CD4-positive, alpha-beta T cell (primary cell): Measurements from ENCODE around the gene SHKBP1. TPM values are rescaled to one million over a fixed set of nuclear protein-coding genes. Genes with fewer than 3 reads are reported as not detected.

Source experiments
- ATAC-seq: fragments of 200-7000 bp; cut with Tn5 transposase; one replicate; pipeline ENCODE4 v1.10.0; 2022; ENCODE audit warnings: mild to moderate bottlenecking; ENCODE audit not compliant: poor library complexity
- CTCF ChIA-PET: fragments of 350-600 bp; sonication (Branson Sonifier 250); formaldehyde crosslinking; loops from one replicate; lab custom pipeline; 2021; ENCODE audit warnings: antibody characterized with exemption, inconsistent platforms; lab: Charles Lee
- POLR2A ChIA-PET: fragments of 350-600 bp; sonication (Branson Sonifier 250); formaldehyde crosslinking; loops from one replicate; lab custom pipeline; 2021; ENCODE audit warnings: antibody characterized with exemption, inconsistent platforms; lab: Charles Lee
- DNase-seq, 14 experiments: peaks; one replicate each; pipeline ENCODE4 v3.0.0-alpha.2; 2013 to 2020; ENCODE audit warnings: mixed read lengths in 2 of 14
- H3K27ac ChIP-seq, 2 donors: one replicate each; pipeline versions ENCODE4 v1.5.1 to v1.7.0; 2013; ENCODE audit warnings: low read length in 2 of 2, low read depth in 1 of 2, mild to moderate bottlenecking in 1 of 2
- H3K27me3 ChIP-seq, 2 experiments: 1 replicate in 1 of 2; 2 replicates in 1 of 2; pipeline versions ENCODE4 v1.6.1 to v1.7.0; 2013; ENCODE audit warnings: low read length in 2 of 2, control low read depth in 1 of 2, mild to moderate bottlenecking in 1 of 2, moderate library complexity in 1 of 2; ENCODE audit not compliant: insufficient read depth in 2 of 2, control insufficient read depth in 1 of 2
- H3K36me3 ChIP-seq: one replicate; pipeline ENCODE4 v1.6.1; 2013; ENCODE audit warnings: low read length, control low read depth; ENCODE audit not compliant: insufficient read depth
- H3K4me1 ChIP-seq: one replicate; pipeline ENCODE4 v1.6.1; 2013; ENCODE audit warnings: low read length, control low read depth; ENCODE audit not compliant: insufficient read depth
- H3K4me3 ChIP-seq: one replicate; pipeline ENCODE4 v1.5.1; 2013; ENCODE audit warnings: mild to moderate bottlenecking, low read length, moderate library complexity
- H3K9me3 ChIP-seq, 2 experiments: 1 replicate in 1 of 2; 2 replicates in 1 of 2; pipeline versions ENCODE4 v1.6.1 to v1.7.0; 2013; ENCODE audit warnings: low read length in 2 of 2, mild to moderate bottlenecking in 2 of 2, control low read depth in 1 of 2, moderate library complexity in 1 of 2; ENCODE audit not compliant: control insufficient read depth in 1 of 2, insufficient read depth in 1 of 2
- H3K27ac Mint-ChIP-seq: one replicate; pipeline ENCODE4 v1.8.0; 2020; ENCODE audit warnings: mixed read lengths
- H3K27me3 Mint-ChIP-seq: one replicate; pipeline ENCODE4 v1.8.0; 2021; ENCODE audit warnings: mixed read lengths
- H3K36me3 Mint-ChIP-seq: one replicate; pipeline ENCODE4 v1.8.0; 2021; ENCODE audit warnings: low read depth, mixed read lengths
- H3K4me1 Mint-ChIP-seq: one replicate; pipeline ENCODE4 v1.8.0; 2021; ENCODE audit warnings: low read depth, mixed read lengths
- H3K4me3 Mint-ChIP-seq: one replicate; pipeline ENCODE4 v1.8.0; 2020; ENCODE audit warnings: mild to moderate bottlenecking, mixed read lengths
- H3K9me3 Mint-ChIP-seq: one replicate; pipeline ENCODE4 v1.8.0; 2020; ENCODE audit warnings: mixed read lengths
- CTCF ChIP-seq: fragments of 200-600 bp; IDR thresholded peaks from one replicate; pipeline ENCODE4 v1.8.0; 2022; ENCODE audit warnings: antibody characterized with exemption, mild to moderate bottlenecking
- intact Hi-C, 2 experiments: fragments of 100-400 bp; cut with DNase I in 1 of 2; cut with micrococcal nuclease in 1 of 2; formaldehyde crosslinking; loops; one replicate each; pipeline versions ENCODE4 v1.15.1 to v1.9.0; 2023 to 2025; cut with DNase I, micrococcal nuclease
- total RNA-seq, 174 experiments: library from RNA in 2 of 174; stranded (reverse) in 2 of 174; gene quantifications; one replicate each; pipeline ENCODE4 v1.2.3 and lab custom pipeline; 2021 to 2026

SHKBP1 gene
- total RNA-seq, 2 experiments from 2014 or later: 82.5 to 92.9 TPM

- ChIA-PET POLR2A (interaction anchor here (0.7 to 4.0 kb wide), 16 partner anchors 8 to 1168 kb away, joined by 3 to 51 read pairs (median 4); partner anchors contain the start of genes ACTMAP, BLVRB, RPS16 and SERTAD1), CTCF (interaction anchor here (0.9 to 3.9 kb wide), 8 partner anchors 9 to 139 kb away, joined by 3 to 37 read pairs (median 4); no protein-coding TSS in a partner anchor)
- H3K4me1 ChIP-seq: peaks cover 93% of the 10 kb centered on the region
- TF ChIP-seq CTCF: no peak
- no peaks in the 10 kb centered on the region for H3K9me3 ChIP-seq
- H3K4me1 Mint-ChIP-seq: peaks cover 79% of the 10 kb centered on the region
- peaks cover 38% of the 10 kb centered on the region for H3K27me3 Mint-ChIP-seq
- peak overlapping the region; percentile 66 for H3K4me3 ChIP-seq
- peaks cover 29 to 33% of the 10 kb centered on the region in 2 experiments for H3K27me3 ChIP-seq
- H3K36me3 ChIP-seq: no peaks in the 10 kb centered on the region
- peak overlapping the region; percentile 88 for H3K4me3 Mint-ChIP-seq
- intact Hi-C loops: loop anchor here (2.0 to 5.0 kb wide), 6 partner anchors 31 to 316 kb away; partner anchors contain the start of genes BLVRB (in 2 of the 2), SPTBN4 (in 2 of the 2) and AKT2 (in 1 of the 2)
- H3K36me3 Mint-ChIP-seq: no peaks in the 10 kb centered on the region
- DNase-seq: peak; percentile 91 to 99 (median 97)
- no peaks in the 10 kb centered on the region for H3K9me3 Mint-ChIP-seq
- H3K27ac ChIP-seq: peak overlapping the region in 1 of 2 donors; percentile 49
- ATAC-seq: peak; percentile 72
- peak overlapping the region; percentile 88 for H3K27ac Mint-ChIP-seq
These were observed 26.9 kb downstream of the SHKBP1 start for GRCh38 chr19:40603389-40604170.

- intact Hi-C loops: loop anchor here (2.0 to 5.0 kb wide), 6 partner anchors 31 to 317 kb away; partner anchors contain the start of genes BLVRB (in 2 of the 2), SPTBN4 (in 2 of the 2) and AKT2 (in 1 of the 2)
These were observed 27.5 kb downstream of the SHKBP1 start for GRCh38 chr19:40604171-40604646.

More at GRCh38 chr19:40604171-40604646, 27.5 kb downstream of the SHKBP1 start:
- H3K9me3 ChIP-seq: no peaks in the 10 kb centered on the region
- TF ChIP-seq CTCF: no peak
- CTCF ChIA-PET: interaction anchor here (0.9 to 3.9 kb wide), 8 partner anchors 9 to 140 kb away, joined by 3 to 37 read pairs (median 5); no protein-coding TSS in a partner anchor
- peaks cover 93% of the 10 kb centered on the region for H3K4me1 ChIP-seq
- POLR2A ChIA-PET: interaction anchor here (0.7 to 4.0 kb wide), 15 partner anchors 9 to 1168 kb away, joined by 3 to 51 read pairs (median 4); partner anchors contain the start of genes ACTMAP, BLVRB, RPS16 and SERTAD1
- H3K4me3 ChIP-seq: peak overlapping the region; percentile 66
- Mint-ChIP-seq H3K27ac (peak overlapping the region; percentile 88), H3K4me3 (peak overlapping the region; percentile 88), H3K36me3 (no peaks in the 10 kb centered on the region), H3K27me3 (peaks cover 32% of the 10 kb centered on the region), H3K9me3 (no peaks in the 10 kb centered on the region), H3K4me1 (peaks cover 79% of the 10 kb centered on the region)
- no peaks in the 10 kb centered on the region for H3K36me3 ChIP-seq
- H3K27ac ChIP-seq: no peak overlapping the region
- peaks cover 24 to 26% of the 10 kb centered on the region in 2 experiments for H3K27me3 ChIP-seq
- DNase-seq (no peak), ATAC-seq (no peak)
